Esophagus muscularis mucosa (tissue), 3 donors: ENCODE measurements around the gene ABHD12.

Experiments used
- POLR2A ChIP-seq: fragments of 450-650 bp; IDR thresholded peaks from one replicate; pipeline ENCODE4 v1.6.1; 2017; ENCODE audit warnings: antibody characterized with exemption, moderate library complexity, mild to moderate bottlenecking, low read depth
- TF ChIP-seq, protein P1 (sequence below), 3 experiments: fragments of 200-600 bp in 2 of 3; fragments of 450-650 bp in 1 of 3; sonication (generic) in 2 of 3; IDR thresholded peaks; one replicate each; pipeline ENCODE4 v1.5.1; 2017 to 2019; ENCODE audit warnings: antibody characterized with exemption in 3 of 3, mild to moderate bottlenecking in 2 of 3, moderate library complexity in 1 of 3

GRCh38 chr20:25257756-25258475 is 132.7 kb downstream of the ABHD12 start:
- no peak for TF ChIP-seq POLR2A
- TF ChIP-seq, protein P1, sequence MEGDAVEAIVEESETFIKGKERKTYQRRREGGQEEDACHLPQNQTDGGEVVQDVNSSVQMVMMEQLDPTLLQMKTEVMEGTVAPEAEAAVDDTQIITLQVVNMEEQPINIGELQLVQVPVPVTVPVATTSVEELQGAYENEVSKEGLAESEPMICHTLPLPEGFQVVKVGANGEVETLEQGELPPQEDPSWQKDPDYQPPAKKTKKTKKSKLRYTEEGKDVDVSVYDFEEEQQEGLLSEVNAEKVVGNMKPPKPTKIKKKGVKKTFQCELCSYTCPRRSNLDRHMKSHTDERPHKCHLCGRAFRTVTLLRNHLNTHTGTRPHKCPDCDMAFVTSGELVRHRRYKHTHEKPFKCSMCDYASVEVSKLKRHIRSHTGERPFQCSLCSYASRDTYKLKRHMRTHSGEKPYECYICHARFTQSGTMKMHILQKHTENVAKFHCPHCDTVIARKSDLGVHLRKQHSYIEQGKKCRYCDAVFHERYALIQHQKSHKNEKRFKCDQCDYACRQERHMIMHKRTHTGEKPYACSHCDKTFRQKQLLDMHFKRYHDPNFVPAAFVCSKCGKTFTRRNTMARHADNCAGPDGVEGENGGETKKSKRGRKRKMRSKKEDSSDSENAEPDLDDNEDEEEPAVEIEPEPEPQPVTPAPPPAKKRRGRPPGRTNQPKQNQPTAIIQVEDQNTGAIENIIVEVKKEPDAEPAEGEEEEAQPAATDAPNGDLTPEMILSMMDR (IDR thresholded peaks at IDR 0.05) = no peak
